Left cardiac atrium (tissue), 4 donors: ENCODE measurements around the gene BTRC. TPM values are rescaled to one million over a fixed set of nuclear protein-coding genes. Genes with fewer than 3 reads are reported as not detected.
A peak's percentile ranks its signal among the peaks of the same experiment; 100 is the strongest.
"Not testable (repeated sequence)": the region's sequence is repeated elsewhere in the genome, so short reads cannot be mapped to it uniquely, and the experiment has no call there.

Experiments used
- ATAC-seq, 2 donors: fragments of 200-7000 bp; cut with Tn5 transposase; one replicate each; pipeline ENCODE4 v1.9.1; 2020; ENCODE audit warnings: mild to moderate bottlenecking in 2 of 2, moderate library complexity in 2 of 2
- DNase-seq: peaks from one replicate; pipeline ENCODE4 v3.0.0-alpha.2; 2020
- intact Hi-C, 2 donors: fragments of 100-400 bp; cut with DNase I; formaldehyde crosslinking; loops; one replicate each; pipeline versions ENCODE4 v1.14.1 to v1.15.1; 2022 to 2023
- total RNA-seq, 2 donors: library from RNA; stranded (reverse); fragmentation: NEBNext Ultra II Directional; extraction: Animal tissue kit (Norgen Biotek cat#: 25700); gene quantifications; one replicate each; pipeline ENCODE4 v1.2.1, GENCODE V29; 2021
- donor health status: DM: no; HTN: yes; CAD: no.
- donor health status: DM: no; HTN: yes; CAD: no; lungs with severe emphysema.
- donor health status: DM: yes; HTN: yes; CAD: no.
- donor health status: Dilated cardiomyopathy.

The BTRC gene
- total RNA-seq, 2 donors from 2014 or later: 26.0 to 26.4 TPM

DNA sequence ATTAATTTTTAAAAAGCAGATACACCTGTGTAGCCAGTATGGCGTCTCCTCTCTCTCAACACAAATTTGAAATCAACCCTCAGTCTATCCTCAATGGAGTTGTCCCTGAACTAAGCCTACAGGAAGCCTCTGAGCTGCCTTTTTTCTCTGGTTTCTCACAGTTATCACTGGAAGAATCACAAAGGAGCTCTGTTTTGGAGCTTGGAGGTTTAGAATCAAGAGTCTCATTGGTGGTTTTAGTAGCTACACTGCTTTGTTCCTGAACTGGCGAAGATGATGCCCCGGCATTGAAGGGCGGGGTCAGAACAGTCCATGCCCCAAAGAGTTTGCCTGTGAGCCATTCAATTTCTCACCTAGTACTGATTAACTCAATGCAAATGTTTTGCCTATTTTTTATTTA is 16.1 kb upstream of the BTRC start:
- no peak for ATAC-seq
- intact Hi-C loops: no loop called here
- no peak for DNase-seq

DNA sequence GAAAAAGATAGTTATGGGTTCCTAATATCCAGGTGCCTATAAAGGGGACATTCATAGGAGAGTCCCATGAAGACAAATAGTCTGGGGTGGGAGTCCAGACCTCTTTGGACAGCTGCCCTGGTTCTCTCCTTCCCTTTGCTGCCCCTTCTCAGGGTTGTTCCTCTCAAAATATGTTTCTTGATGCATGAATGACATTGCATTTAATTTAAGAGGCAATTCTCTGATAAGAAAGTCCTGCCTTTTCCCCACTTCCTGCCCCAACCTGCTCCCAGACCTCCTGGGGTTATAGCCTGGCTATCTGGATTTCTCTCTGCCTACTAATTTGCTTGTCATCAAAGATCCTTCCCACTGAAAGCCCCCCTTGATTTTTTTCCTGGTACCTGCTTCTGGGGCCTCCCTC is 12.5 kb upstream of the BTRC start:
- intact Hi-C loops: no loop called here
- no peak for DNase-seq

DNA sequence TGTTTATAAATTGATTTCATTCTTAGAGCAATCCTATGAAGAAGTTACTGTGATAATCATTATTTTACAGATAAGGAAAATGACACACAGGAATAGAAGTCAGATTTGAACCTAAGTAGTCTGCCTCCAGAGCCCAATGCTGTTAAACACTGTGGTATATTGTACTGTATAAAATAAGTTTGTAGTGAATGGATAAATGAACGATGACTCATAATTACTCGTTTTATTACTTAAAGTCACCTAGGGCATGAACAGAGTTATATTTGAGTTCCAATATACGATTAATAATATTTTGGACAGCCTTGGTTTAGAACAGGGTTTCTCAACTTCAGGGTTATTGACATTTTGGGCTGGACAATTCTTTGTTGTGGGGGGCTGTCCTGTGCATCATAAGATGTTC is 7.8 kb upstream of the BTRC start:
- DNase-seq (no peak), ATAC-seq (no peak)
- intact Hi-C loops: no loop called here

More for the DNA sequence above, 12.5 kb upstream of the BTRC start:
- no peak for ATAC-seq

DNA sequence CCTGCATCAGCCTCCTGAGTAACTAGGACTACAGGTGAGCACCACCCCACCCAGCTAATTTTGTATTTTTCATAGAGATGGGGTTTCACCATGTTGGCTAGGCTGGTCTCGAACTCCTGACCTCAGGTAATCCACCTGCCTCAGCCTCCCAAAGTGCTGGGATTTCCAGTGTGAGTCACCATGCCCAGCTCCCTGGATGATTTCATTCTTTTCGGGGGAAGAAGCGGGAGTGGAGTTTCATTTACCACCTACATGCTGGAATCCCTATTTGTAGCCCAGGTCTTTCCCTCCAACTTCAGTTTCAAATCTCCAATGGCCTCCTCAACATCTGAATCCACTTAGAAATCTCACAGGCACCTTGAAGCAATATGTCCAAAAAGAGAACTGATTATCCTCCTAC is 2.9 kb upstream of the BTRC start:
- no peak for ATAC-seq
- intact Hi-C loops: no loop called here
- DNase-seq: no peak

DNA sequence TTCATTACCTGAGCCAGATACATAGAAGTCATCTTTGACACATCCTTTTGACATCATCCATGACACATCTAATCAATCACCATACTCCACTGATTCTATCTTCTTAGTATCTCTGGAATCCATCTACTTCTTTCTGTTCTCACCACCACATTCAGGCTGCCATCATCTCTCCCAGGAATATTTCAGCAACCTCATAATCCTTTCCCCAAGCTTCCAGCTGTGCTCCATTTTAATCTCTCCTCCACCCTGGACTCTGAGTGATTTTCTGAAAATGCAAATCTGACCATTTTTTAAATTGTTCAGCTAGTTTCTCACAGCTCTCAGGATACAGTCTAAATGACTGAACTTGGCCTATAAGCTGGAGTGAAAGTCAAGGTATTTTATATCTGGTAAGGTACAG is 2.5 kb upstream of the BTRC start:
- DNase-seq (no peak), ATAC-seq (no peak)
- intact Hi-C loops: no loop called here

DNA sequence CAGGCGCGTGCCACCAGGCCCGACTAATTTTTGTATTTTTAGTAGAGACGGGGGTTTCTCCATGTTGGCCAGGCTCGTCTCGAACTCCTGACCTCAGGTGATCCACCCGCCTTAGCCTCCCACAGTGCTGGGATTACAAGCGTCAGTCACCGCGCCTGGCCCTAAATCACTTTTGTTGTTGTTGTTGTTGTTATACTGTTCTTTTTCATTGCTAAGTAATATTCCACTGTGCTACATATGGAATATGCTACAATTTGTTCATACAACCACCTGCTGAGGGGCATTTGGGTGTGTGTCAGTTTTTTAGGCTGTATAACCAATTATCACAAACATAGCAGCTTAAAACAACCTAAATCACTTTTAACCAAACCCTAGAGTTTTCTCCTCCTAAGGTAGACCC is 1.1 kb upstream of the BTRC start:
- ATAC-seq, intact Hi-C loops: not testable (repeated sequence)

DNA sequence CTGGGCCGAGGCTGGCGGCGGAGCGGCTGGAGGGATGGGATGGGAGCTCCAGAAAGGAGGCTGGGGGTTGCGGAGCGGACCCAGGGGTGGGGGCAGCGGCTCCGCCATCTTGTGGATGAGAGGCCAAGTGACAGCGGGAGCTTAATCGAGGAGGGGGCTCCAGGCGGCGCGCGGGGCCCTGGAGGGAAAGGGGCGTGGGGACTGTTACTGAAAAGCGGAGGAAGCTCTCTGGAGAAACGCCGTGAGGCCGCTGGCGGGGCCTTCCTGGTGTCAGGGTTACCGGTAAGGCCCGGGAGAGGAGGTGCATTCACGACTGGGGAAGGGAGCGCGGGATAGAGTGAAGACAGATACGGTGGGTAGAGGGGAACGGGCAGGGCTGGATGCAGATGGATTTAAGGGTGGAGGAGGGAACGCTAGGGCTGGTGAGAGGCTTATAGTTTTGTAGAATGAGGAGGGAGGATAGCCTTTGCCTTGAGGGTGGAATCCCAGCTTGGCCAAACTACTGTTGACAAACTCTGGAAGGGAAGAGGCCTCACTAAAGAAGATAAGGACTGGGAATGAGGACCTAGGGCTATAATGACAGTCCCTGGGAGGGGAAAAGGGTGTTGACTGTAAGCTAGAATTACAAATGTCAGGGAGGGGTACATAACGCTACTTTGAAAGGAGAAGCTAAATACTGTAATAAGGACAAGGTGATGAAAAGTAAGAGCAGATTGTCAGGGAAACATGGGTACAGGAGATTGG is 535 bp downstream of the BTRC start:
- ATAC-seq (peak; percentile 27 to 52), DNase-seq (peak; percentile 67)
- intact Hi-C loops: loop anchor here in 1 of 2 donors (5.0 kb wide), 1 partner anchor 38 kb away; no protein-coding TSS in a partner anchor

More for the DNA sequence above, 1.1 kb upstream of the BTRC start:
- not testable (repeated sequence) for DNase-seq

DNA sequence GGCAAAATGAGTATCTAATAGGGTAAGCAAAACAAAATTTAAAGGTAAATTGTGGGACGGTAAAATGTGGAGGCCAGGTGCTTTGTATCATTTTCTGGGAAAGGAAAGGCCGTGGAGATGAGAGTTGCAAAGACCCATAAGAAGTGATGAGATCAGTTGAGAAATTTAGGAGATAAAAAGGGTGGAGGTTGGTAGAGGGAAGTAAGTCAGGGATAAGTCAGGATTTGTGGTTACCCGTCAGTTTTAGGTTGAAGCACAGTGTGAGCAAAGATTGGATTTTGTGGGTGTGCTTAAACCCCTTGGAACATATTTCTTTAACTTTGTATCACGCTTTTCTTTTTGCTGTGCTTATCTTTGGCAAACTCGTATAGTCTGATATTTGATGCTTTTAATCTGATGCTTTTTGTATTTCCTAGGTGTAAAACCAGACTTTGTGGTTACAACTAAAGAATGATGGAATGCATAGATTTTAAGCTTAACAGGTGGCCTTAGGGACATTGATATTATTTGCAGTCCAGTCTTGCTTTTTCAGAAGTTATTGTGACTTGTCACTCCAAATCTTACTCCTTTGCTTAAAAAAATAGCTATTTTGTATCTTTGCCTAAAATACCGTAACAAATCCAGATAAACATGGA is 1.2 kb downstream of the BTRC start:
- intact Hi-C loops: loop anchor here in 1 of 2 donors (5.0 kb wide), 1 partner anchor 37 kb away; no protein-coding TSS in a partner anchor
- ATAC-seq: no peak
- DNase-seq: no peak

DNA sequence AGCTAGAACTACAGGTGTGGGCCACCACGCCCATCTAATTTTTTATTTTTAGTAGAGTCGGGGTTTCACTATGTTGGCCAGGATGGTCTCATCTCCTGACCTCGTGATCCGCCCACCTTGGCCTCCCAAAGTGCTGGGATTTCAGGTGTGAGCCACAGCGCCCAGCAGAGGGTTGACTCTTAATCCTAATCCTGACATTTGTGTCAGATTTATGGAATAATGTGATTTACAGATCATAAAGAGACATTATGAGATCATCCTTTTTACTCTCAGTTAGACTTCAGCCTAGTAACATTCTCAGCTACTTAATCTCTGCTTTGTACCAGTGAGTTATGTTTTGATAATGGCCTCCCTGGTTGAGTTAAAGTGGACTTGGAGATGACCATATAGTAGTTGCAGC is 2.2 kb downstream of the BTRC start:
- no peak for DNase-seq
- no peak for ATAC-seq
- intact Hi-C loops: loop anchor here in 1 of 2 donors (5.0 kb wide), 1 partner anchor 36 kb away; no protein-coding TSS in a partner anchor

DNA sequence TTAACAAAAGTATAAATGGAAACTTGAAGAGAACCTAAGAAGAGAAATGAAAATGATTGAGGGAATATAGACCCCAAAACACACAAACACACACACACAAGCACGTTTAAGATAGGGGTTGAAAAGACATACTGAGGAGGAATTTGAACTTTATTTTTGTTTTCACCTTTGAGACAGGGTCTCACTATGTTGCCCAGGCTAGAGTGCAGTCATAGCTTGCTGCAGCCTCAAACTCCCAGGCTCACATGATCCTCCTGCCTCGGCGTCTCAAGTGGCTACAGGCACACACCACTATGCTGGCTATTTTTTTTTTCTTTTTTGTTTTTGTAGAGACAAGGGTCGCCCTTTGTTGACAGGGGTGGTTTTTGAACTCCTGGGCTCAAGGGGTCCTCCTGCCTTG is 4.0 kb downstream of the BTRC start:
- ATAC-seq (no peak), DNase-seq (no peak)
- intact Hi-C loops: loop anchor here in 1 of 2 donors (5.0 kb wide), 1 partner anchor 34 kb away; no protein-coding TSS in a partner anchor

DNA sequence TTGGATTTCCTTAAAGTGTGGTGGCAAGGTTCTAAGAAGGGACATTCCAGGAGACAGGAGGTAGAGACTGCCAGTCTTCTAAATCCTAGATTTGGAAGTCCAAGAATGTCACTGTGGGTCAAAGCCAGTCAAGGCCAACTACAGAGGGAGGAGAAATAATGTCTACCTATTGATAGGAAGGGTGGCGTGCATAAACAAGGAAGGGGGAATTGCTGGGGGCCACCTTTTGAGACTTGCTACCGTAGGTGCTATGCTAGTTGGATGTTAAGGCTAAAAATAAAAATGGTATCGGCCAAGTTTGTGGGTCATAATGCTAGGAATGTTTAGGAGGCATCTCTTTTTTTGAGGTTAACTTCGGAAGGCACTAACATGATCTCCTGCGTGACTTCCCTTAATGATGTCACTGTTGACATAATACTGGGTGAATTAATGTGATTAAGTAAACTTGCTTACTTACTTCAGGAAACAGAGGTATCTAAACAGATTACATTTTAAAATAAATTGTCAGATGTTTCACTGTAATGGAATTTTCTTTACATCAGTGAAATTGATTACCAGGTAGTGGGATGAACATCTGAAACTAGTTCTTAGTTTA is 4.8 kb downstream of the BTRC start:
- intact Hi-C loops: loop anchor here in 1 of 2 donors (5.0 kb wide), 1 partner anchor 33 kb away; no protein-coding TSS in a partner anchor
- ATAC-seq (no peak), DNase-seq (no peak)

DNA sequence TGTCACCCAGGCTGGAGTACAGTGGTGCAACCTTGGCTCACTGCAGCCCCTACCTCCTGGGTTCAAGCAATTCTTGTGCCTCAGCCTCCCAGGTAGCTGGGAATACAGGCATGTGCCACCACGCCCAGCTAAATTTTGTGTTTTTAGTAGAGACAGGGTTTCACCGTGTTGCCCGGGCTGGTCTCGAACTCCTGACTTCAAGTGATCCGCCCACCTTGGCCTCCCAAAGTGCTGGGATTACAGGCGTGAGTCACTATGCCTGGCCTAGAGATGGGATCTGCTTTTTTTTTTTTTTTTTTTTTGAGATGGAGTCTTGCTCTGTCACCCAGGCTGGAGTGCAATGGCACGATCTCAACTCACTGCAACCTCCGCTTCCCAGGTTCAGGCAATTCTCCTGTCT is 6.1 kb downstream of the BTRC start:
- DNase-seq, ATAC-seq, intact Hi-C loops: not testable (repeated sequence)

DNA sequence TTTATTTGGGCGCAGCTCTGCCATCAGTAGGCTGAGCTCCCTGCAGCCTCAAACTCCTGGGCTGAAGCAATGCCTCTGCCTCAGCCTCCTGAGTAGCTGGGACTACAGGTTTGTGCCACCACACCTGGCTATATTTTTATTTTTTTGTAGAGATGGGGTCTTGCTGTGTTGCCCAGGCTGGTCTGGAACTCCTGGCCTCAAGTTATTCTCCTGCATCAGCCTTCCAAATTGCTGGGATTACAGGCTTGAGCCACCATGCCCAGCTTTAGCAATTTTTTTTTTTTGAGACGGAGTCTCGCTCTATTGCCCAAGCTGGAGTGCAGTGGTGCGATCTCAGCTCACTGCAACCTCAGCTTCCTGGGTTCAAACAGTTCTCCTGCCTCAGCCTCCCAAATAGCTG is 6.9 kb downstream of the BTRC start:
- ATAC-seq: not testable (repeated sequence)

DNA sequence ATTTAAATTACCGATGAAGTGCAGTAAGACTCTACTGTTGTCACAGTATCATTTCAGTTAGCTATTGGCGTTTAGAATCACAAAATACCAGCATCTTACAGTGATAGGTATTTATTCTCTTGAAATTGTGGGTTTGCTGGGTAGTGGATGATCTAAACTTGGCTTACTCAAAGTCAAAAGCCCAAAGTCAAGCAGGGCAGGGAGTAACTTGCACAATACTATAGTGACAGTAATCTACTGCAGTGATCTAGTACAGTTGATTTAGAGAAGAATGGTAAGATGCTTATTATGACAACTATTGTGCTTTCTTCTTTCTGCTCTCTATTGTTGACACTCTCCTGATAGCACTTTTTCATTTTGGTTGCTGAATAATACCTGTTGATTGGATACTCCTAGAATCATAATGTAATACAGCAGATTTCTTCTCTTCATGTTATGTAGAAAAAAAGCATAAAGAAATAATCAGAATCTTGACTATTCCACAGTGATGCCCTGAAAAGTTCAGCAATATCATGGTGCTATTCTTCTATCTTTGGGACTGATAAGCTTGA is 10.0 kb downstream of the BTRC start:
- intact Hi-C loops: no loop called here
- ATAC-seq: no peak
- no peak for DNase-seq

More for the DNA sequence above, 6.9 kb downstream of the BTRC start:
- intact Hi-C loops, DNase-seq: not testable (repeated sequence)

DNA sequence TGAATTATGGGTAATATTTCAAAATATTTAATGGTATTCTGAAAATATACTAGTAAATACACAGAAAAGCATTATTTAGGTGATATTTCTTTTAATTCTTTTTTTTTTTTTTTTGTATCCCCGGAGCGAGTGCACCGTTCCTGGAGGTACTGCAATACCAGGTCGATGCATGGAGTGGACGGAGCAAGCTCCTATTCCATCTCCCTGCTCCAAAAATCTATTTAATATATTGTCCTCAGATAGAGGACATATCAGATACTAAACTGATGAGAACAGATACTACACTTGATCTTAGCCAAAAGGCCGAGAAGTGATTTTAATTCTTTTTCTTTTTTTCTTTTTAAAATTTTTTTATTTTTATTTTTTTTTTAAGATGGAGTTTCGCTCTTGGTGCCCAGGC is 10.8 kb downstream of the BTRC start:
- ATAC-seq: no peak
- DNase-seq: no peak
- intact Hi-C loops: no loop called here

DNA sequence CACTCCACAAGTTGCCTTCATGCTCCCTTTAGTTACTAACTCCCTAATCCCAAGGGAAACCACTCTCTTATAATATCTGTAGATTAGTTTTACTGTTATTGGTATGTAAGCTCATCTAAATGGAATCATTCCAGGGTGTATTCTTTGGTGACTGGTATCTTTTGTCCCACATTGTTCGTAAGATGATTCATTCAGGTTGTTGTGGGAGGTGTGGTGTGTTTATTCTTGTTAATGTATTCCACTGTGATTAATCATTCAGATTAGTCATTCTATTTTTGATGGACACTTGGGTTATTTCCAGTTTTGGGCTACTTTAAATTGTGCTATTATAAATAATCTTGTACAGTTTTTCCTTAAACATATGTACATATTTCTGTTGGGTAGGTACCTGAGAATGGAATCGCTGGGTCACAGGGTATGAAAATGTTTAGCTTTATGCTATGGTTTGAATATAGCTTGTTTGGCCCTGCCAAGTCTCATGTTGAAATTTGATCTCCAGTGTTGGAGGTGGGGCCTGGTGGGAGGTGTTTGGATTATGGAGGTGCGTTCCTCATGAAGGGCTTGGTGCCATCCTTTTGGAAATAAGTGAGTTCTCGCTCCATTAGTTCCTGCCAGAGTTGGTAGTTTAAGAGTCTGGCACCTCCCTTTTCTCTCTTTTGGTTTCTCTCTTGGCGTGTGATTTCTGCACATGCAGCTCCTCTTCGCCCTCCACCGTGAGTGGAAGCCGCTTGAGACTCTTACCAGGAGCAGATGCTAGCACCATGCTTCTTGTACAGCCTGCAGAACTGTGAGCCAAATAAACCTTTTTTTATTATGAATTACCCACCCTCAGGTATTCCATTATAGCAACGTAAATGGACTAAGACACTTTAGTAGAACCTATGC is 13.8 kb downstream of the BTRC start:
- no peak for DNase-seq
- ATAC-seq: peak in 1 of 2 donors; percentile 94
- intact Hi-C loops: no loop called here

DNA sequence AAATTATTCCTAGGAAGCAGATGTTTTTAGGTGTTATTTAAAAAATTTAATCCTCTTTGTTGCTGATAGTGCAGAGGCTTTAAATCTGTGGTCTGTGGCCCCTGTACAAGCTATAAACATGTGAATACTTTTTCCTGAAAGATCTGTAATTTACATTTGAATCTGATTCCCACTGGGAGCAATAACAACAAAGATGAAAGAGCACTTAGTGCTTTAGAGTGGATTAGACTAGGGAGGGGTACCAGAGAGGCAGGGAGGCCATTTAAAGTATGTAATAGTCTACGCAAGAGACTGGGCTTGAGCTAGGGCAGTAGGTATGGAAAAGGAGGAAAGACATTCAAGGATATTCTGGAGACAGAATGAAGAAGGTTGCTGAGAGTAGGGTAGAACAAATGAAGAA is 19.1 kb downstream of the BTRC start:
- ATAC-seq (no peak), DNase-seq (no peak)
- intact Hi-C loops: no loop called here

DNA sequence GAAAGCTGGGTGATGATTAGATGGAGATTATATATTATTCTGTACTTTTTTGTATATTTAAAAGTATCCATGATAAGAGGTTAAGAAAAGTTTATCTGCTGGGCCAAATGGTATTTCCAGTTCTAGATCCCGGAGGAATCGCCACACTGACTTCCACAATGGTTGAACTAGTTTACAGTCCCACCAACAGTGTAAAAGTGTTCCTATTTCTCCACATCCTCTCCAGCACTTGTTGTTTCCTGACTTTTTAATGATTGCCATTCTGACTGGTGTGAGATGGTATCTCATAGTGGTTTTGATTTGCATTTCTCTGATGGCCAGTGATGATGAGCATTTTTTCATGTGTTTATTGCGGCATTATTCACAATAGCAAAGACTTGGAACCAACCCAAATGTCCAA is 20.0 kb downstream of the BTRC start:
- ATAC-seq, DNase-seq, intact Hi-C loops: not testable (repeated sequence)

DNA sequence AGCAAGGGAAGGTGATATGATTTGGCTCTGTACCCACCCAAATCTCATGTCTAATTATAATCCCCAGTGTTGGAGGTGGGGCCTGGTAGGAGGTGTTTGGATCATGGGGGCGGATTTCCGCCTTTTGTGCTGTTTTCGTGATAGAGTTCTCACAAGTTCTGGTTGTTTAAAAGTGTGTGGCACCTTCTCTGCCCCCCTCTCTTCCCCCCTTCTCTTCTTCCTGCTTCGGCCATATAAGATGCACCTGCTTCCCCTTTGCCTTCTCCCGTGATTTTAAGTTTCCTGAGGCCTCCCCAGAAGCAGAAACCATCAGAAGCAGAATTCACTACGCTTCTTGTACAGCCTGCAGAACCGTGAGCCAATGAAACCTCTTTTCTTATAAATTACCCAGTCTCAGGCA is 21.1 kb downstream of the BTRC start:
- intact Hi-C loops: no loop called here
- DNase-seq: no peak
- no peak for ATAC-seq
